ENCODE data around the gene TDP1.

GRCh38 chr14:89920056-89920455 is 35.7 kb upstream of the TDP1 start:
- TF ChIP-seq CTCF (IDR thresholded peaks at IDR 0.05) (no peak), POLR2A (IDR thresholded peaks at IDR 0.05) (no peak)
